Right lobe of liver (tissue), 6 donors: Measurements from ENCODE around the gene SLC29A2. TPM values are rescaled to one million over a fixed set of nuclear protein-coding genes. Genes with fewer than 3 reads are reported as not detected.

Experiments
- ATAC-seq, 4 donors: fragments of 200-7000 bp; cut with Tn5 transposase; one replicate each; pipeline ENCODE4 v1.9.1; 2020; ENCODE audit warnings: mild to moderate bottlenecking in 4 of 4, moderate library complexity in 4 of 4
- DNase-seq, 3 donors: peaks; one replicate each; pipeline ENCODE4 v3.0.0-alpha.2; 2020
- H3K27ac ChIP-seq, 3 donors: fragments of 200-600 bp; one replicate each; pipeline ENCODE4 v1.8.0; 2022
- H3K27me3 ChIP-seq, 2 donors: fragments of 200-600 bp; one replicate each; pipeline ENCODE4 v1.8.0; 2022
- H3K36me3 ChIP-seq, 4 donors: fragments of 200-600 bp; sonication (generic) in 1 of 4; one replicate each; pipeline versions ENCODE4 v1.5.1 to v1.8.0; 2017 to 2022; ENCODE audit warnings: control low read depth in 1 of 4
- H3K4me1 ChIP-seq, 4 donors: fragments of 200-600 bp; sonication (generic) in 1 of 4; one replicate each; pipeline versions ENCODE4 v1.5.1 to v1.8.0; 2017 to 2022; ENCODE audit warnings: control low read depth in 1 of 4
- H3K4me3 ChIP-seq, 3 donors: fragments of 200-600 bp; one replicate each; pipeline ENCODE4 v1.8.0; 2022
- H3K9me3 ChIP-seq, 4 donors: fragments of 200-600 bp; sonication (generic) in 1 of 4; one replicate each; pipeline versions ENCODE4 v1.5.1 to v1.8.0; 2017 to 2022; ENCODE audit warnings: control low read depth in 1 of 4
- CTCF ChIP-seq, 4 donors: fragments of 200-600 bp in 3 of 4; fragments of 450-650 bp in 1 of 4; IDR thresholded peaks; one replicate each; pipeline versions ENCODE4 v1.5.1 to v1.8.0; 2016 to 2022; ENCODE audit warnings: antibody characterized with exemption in 4 of 4, mild to moderate bottlenecking in 2 of 4
- POLR2A ChIP-seq: fragments of 450-650 bp; IDR thresholded peaks from one replicate; pipeline ENCODE4 v1.6.1; 2017; ENCODE audit warnings: antibody characterized with exemption, mild to moderate bottlenecking
- WGBS: methylation state at CpG from one replicate; pipeline ENCODE4 v1.1.6; 2018; ENCODE audit warnings: low coverage, low lambda C conversion rate; ENCODE audit not compliant: insufficient coverage; ENCODE audit errors: missing lambda C conversion rate; 5-methylcytosine and 5-hydroxymethylcytosine counted together
- intact Hi-C, 2 donors: fragments of 100-400 bp; cut with DNase I; formaldehyde crosslinking; loops; one replicate each; pipeline versions ENCODE4 v1.11.2 to v1.14.1; 2022
- total RNA-seq, 6 experiments: library from RNA; depleted of rRNA in 2 of 6; stranded (reverse); fragments of >200 nt in 2 of 6; fragmentation: NEBNext Ultra II Directional in 3 of 6; extraction: Animal tissue kit (Norgen Biotek cat#: 25700) in 3 of 6; gene quantifications; one replicate each; pipeline versions ENCODE4 v1.1.0 to v1.2.4, GENCODE V29; 2016 to 2023
- donor health status: DM: no; HTN: yes; CAD: no.
- donor health status: DM: no; HTN: no; CAD: no.
- donor health status: DM: no; HTN: no; CAD: no.
- donor health status: DM: no; HTN: yes; CAD: no.
- donor health status: DM: no; HTN: yes; CAD: no.

SLC29A2 gene
- total RNA-seq, 6 experiments from 2014 or later, result 0.35 to 2.2 (median 1.1) TPM

GRCh38 chr11:66373265-66373664 is 1.7 kb upstream of the SLC29A2 start:
- intact Hi-C loops, result no loop called here
- Histone ChIP-seq H3K36me3 (no peaks in the 10 kb centered on the region), H3K4me3 (no peak overlapping the region), H3K4me1 (no peaks in the 10 kb centered on the region), H3K27me3 (no peaks in the 10 kb centered on the region), H3K27ac (no peak overlapping the region), H3K9me3 (no peaks in the 10 kb centered on the region)
- TF ChIP-seq CTCF (IDR thresholded peaks at IDR 0.05), result no peak
- no peak for TF ChIP-seq POLR2A
- ATAC-seq (no peak), DNase-seq (no peak)
- 81% methylated on average over 5 of the region's 5 CpGs for WGBS

GRCh38 chr11:66369073-66369894 is 2.3 kb downstream of the SLC29A2 start:
- no peaks in the 10 kb centered on the region for H3K36me3 ChIP-seq
- no peaks in the 10 kb centered on the region for H3K9me3 ChIP-seq
- ATAC-seq (no peak), DNase-seq (no peak)
- intact Hi-C loops, result no loop called here
- H3K27me3 ChIP-seq, result no peaks in the 10 kb centered on the region
- no peak overlapping the region for H3K27ac ChIP-seq
- TF ChIP-seq POLR2A, result no peak
- no peak for TF ChIP-seq CTCF (IDR thresholded peaks at IDR 0.05)
- no peak overlapping the region for H3K4me3 ChIP-seq
- 80% methylated on average over 2 of the region's 25 CpGs for WGBS
- H3K4me1 ChIP-seq, result no peaks in the 10 kb centered on the region

- Histone ChIP-seq H3K27ac (no peak overlapping the region), H3K27me3 (no peaks in the 10 kb centered on the region), H3K9me3 (no peaks in the 10 kb centered on the region), H3K36me3 (no peaks in the 10 kb centered on the region), H3K4me3 (no peak overlapping the region), H3K4me1 (no peaks in the 10 kb centered on the region)
- intact Hi-C loops, result no loop called here
- WGBS, result 80% methylated on average over 1 of the region's 6 CpGs
- DNase-seq (no peak), ATAC-seq (no peak)
- TF ChIP-seq CTCF (IDR thresholded peaks at IDR 0.05) (no peak), POLR2A (no peak)
Measured at GRCh38 chr11:66368484-66368883, 3.1 kb downstream of the SLC29A2 start.

- Histone ChIP-seq H3K4me3 (no peak overlapping the region), H3K9me3 (no peaks in the 10 kb centered on the region), H3K27ac (no peak overlapping the region), H3K27me3 (no peaks in the 10 kb centered on the region), H3K36me3 (no peaks in the 10 kb centered on the region), H3K4me1 (no peaks in the 10 kb centered on the region)
- DNase-seq (no peak), ATAC-seq (no peak)
- WGBS, result 100% methylated on average over 1 of the region's 15 CpGs
- TF ChIP-seq CTCF (IDR thresholded peaks at IDR 0.05) (no peak), POLR2A (no peak)
- intact Hi-C loops, result no loop called here
Measured at GRCh38 chr11:66367561-66368312, 3.8 kb downstream of the SLC29A2 start.
